ENCODE results near the gene NAB2.
"Not testable (repeated sequence)": the region's sequence is repeated elsewhere in the genome, so short reads cannot be mapped to it uniquely, and the experiment has no call there.

The NAB2 gene

DNA sequence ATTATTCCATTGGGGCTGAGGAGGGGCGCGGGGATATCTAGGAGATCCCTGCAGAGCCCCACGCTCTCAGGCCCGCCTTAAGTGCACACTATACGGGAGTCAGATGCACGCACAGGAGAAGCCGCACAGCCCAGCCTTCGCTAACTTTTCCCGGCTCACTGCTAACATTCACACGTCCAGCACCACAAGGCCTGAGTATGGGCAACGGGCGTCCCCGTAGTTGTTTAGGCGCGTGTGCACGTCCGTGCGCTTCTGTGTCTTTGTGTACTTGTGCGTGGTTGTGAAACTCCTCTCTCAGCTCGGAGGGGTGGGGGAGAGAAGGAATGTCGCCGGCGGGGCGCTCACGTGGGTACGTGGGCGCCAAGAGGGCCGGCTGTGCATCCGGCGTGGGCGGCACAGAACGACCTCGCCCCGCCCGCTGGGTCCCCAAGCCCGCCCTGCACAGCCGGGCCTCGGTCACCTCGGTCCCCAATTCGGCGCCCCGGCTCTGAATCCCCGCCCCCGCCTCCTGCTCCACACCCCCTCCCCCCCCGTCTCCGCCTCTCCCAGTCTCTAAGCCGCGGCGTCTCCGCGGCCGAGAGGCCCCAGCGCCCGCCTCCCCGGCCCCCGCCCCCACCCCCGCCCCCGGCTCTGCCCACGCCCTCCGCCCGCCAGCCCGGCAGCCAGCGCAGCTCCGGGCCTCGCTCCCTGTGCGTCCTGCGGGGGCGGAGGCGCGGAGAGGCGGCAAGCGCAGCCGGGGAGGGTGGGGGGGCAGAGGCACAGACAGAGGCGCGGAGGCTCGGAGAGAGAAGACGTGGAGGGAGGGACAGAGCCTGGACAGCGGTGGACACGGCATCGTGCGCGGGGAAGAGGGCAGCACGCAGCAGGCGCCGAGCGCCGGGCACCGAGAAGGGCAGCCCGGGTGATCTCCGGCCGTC, at the start of gene NAB2:
NAB2 (plus strand) TSS at position 761 of the 917 bp plus-strand sequence. CDS start 158 bp downstream, outside the sequence.
- DNase-seq (ENCODE audit: low read depth): peak; percentile 98

GRCh38 chr12:57040211-57040610, 48.7 kb upstream of the NAB2 start:
- DNase-seq (ENCODE audit: low read depth): no peak

DNA sequence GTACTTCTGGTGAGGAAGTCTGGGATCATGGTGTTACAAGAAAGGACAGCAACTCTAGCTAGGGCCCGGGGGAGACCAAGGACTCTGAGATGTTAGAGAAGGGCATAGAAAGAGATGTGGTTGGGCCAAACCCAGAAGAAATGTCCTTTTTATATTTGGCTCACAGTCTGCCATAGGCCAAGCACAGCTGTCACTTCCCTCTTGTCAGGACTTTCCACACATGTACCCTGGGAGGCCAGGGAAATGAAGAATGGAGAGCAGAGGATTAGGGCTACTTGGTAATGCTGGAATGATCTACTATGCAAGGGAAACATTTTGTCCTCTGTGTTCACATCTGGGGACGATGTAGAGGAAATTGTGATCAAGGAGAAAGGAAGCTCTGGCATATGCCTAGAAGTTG, 48.2 kb upstream of the NAB2 start:
- no peak for DNase-seq (ENCODE audit: low read depth)

GRCh38 chr12:57042695-57043094, 46.2 kb upstream of the NAB2 start:
- DNase-seq (ENCODE audit: low read depth): no peak

DNA sequence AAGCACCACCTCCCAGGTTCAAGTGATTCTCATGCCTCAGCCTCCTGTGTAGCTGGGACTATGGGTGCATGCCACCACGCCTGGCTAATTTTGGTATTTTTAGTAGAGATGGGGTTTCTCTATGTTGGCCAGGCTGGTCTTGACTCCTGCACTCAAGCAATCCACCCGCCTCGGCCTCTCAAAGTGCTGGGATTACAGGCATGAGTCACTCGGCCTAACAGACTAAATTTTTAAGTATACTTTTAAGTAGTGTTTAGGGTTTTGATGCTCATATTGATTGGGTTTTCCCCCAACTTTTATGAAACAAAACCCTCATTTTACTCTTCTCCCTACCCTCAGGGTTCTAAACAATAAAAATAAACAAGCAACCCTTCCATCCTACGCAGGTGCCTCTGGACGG, 44.4 kb upstream of the NAB2 start:
- DNase-seq (ENCODE audit: low read depth): no peak

- no peak for DNase-seq (ENCODE audit: low read depth)
Observed at GRCh38 chr12:57044889-57045288, 44.0 kb upstream of the NAB2 start.

- no peak for DNase-seq (ENCODE audit: low read depth)
Observed at GRCh38 chr12:57046086-57046791, 42.7 kb upstream of the NAB2 start.

- no peak for DNase-seq (ENCODE audit: low read depth)
Observed at GRCh38 chr12:57046947-57047890, 41.7 kb upstream of the NAB2 start.

GRCh38 chr12:57047981-57048380, 40.9 kb upstream of the NAB2 start:
- no peak for DNase-seq (ENCODE audit: low read depth)

- no peak for DNase-seq (ENCODE audit: low read depth)
Observed at GRCh38 chr12:57048423-57049118, 40.3 kb upstream of the NAB2 start.

DNA sequence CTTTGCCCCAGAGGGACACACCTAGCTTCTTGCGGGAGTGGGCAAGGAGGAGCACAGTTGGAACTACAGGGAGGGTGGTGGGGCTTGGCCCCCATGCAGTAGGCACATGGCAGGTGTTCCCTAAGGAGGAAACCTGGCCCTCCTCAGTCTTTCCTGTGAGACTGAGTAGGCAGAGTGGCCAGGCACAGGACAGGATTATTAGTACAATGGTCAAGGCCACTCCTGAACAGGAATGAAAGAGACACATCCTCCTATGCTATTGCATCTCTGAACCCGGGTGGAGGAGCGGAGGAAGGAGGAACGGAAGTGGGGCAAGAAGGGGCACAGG, 39.8 kb upstream of the NAB2 start:
- no peak for DNase-seq (ENCODE audit: low read depth)

DNA sequence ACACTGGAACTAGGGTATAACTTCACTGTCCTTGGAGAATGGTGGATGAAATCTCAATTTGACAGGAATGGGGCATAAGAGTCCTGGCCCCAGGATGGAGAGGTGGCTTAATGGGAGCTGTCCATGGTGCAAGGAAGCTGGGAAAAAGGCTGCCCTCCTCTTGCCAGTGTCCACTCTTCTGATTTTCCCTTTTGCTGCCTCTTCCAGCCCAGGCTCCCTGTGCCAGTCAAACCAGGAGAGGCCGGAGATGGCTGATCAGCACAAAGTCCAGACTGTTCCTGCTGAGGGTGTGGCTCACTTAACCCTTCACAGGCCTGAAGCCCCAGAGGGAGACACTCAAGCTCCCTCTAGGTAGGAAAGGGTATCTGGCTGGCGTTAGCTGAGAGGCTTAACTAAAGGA, 39.0 kb upstream of the NAB2 start, which contains the start of gene MYO1A:
MYO1A (minus strand) TSS at position 240 of the 400 bp plus-strand sequence. CDS start 1,806 bp downstream, outside the sequence.
- peak; percentile 11 for DNase-seq (ENCODE audit: low read depth)

DNA sequence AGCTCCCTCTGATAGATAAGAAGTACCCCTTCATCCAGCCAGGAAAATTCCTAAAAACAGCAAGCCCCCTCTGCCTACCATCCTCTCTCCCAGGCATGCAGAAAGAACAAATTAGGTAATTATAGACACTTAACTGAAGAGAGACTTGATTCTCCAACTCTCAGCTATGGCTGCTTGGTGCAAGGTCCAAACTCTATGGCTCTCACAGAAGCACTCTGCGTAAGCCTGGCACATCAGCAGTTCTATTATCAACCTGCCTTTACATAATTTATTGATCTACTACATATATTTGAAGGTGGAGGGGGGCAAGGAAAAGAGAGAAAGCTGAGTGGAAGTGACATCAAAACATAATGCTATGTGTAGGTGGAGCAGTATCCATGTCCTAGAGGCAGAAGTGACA, 37.9 kb upstream of the NAB2 start:
- DNase-seq (ENCODE audit: low read depth): no peak

DNA sequence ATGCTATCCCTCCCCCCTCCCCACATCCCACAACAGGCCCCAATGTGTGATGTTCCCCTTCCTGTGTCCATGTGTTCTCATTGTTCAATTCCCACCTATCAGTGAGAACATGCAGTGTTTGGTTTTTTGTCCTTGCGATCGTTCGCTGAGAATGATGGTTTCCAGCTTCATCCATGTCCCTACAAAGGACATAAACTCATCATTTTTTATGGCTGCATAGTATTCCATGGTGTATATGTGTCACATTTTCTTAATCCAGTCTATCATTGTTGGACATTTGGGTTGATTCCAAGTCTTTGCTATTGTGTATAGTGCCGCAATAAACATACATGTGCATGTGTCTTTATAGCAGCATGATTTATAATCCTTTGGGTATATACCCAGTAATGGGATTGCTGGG, 35.8 kb upstream of the NAB2 start:
- not testable (repeated sequence) for DNase-seq (ENCODE audit: low read depth)

GRCh38 chr12:57053901-57054300, 35.0 kb upstream of the NAB2 start:
- not testable (repeated sequence) for DNase-seq (ENCODE audit: low read depth)

DNA sequence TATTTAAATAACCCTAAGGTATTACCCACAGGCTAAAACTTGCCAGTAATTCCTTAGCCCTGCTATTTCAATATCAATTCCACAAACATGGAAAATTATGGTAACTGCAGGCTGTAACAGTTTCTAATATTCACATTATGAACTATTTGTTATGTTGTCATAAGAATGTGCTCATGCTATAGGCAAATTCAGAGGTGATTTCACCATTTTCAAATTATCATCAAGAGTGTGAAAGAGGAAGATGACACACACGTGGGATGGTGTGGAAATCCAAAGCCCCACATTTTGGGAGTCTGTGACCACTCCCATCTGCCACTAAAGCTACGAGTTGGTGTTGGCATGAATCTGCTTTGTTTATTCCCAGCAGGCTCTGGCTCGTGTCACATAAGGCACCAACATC, 33.1 kb upstream of the NAB2 start:
- no peak for DNase-seq (ENCODE audit: low read depth)

- no peak for DNase-seq (ENCODE audit: low read depth)
Observed at GRCh38 chr12:57057067-57057751, 31.7 kb upstream of the NAB2 start.

GRCh38 chr12:57058454-57058853, 30.5 kb upstream of the NAB2 start:
- no peak for DNase-seq (ENCODE audit: low read depth)

DNA sequence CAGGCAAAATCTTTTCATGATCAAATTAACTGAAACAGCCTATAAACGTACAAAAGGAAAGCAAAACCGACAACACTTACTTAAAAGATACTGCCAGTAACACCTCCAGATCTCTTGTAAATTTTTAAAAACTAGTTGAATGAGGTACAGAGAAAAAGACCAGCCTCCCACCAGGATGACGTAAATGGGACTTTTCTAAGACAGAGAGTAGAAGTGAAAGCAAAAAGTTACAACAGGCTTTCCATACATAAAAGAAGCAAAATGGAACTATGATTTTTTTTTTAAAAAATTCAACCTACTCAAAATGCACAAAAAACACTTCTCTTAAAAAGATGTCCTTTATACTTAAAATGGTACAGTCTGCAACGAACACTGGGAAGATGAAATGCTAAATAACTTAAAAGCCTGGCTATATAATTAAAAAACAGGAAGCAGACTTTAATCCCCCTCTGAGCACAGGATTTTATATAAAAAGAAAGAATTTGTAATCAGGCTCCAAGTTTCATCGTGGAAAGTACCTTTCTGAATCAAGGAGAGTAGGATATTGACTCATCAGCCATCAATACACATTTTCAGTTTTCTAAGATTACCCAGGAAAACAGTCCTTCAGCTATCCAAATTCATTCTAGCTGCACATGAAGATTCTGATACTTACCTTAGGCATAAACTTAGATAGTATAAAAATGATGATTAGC, 24.8 kb upstream of the NAB2 start:
- peak; percentile 17 for DNase-seq (ENCODE audit: low read depth)

DNA sequence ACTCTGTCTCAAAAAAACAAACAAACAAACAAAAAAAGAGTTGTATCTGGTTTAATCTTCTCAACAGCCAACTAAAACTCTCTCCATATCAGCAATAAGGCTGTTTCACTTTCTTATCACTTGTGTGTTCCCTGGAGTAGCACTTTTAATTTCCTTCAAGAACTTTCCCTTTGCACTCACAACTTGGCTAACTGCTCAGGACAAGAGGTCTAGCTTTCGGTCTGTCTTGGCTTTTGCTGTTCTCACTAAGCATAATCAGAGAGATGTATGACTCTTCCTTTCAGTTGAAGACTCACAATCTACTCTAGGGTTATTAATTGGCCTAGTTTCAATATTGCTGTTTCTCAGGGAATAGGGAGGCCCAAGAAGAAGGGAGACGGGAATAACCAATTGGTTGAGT, 22.7 kb upstream of the NAB2 start:
- DNase-seq (ENCODE audit: low read depth): no peak

Data from iris pigment epithelial cell (primary cell).